Fibroblast of gingiva (primary cell): ENCODE measurements around the gene SDSL.

ENCODE experiments used
- DNase-seq: peaks from one replicate; pipeline ENCODE4 v3.0.0-alpha.2; 2011; ENCODE audit warnings: low read depth

SDSL gene

GRCh38 chr12:113480336-113480971 is 58.3 kb downstream of the SDSL start:
- no peak for DNase-seq

GRCh38 chr12:113482334-113482733 is 60.2 kb downstream of the SDSL start:
- DNase-seq = no peak

- DNase-seq = no peak
Measured at GRCh38 chr12:113485330-113485729, 63.1 kb downstream of the SDSL start.

- no peak for DNase-seq
Measured at GRCh38 chr12:113486722-113487121, 64.5 kb downstream of the SDSL start.
